Fibroblast of skin of scalp (primary cell): ENCODE measurements around the gene OAT.

ENCODE experiments used
- DNase-seq: peaks from one replicate; pipeline ENCODE4 v3.0.0-alpha.2; 2013

The OAT gene

GRCh38 chr10:124402273-124402672 lies 16.4 kb downstream of the OAT start:
- DNase-seq: no peak

GRCh38 chr10:124401633-124402032 lies 17.1 kb downstream of the OAT start:
- DNase-seq: no peak

- no peak for DNase-seq
Observed at GRCh38 chr10:124394583-124394982, 24.1 kb downstream of the OAT start.

- DNase-seq: no peak
Observed at GRCh38 chr10:124392626-124393342, 25.9 kb downstream of the OAT start.

- DNase-seq: no peak
Observed at GRCh38 chr10:124390471-124391187, 28.1 kb downstream of the OAT start.

GRCh38 chr10:124389613-124390361 lies 28.9 kb downstream of the OAT start:
- no peak for DNase-seq

- DNase-seq: peak; percentile 85
Observed at GRCh38 chr10:124388823-124389612, 29.7 kb downstream of the OAT start.

- DNase-seq: no peak
Observed at GRCh38 chr10:124388476-124388822, 30.3 kb downstream of the OAT start.

- no peak for DNase-seq
Observed at GRCh38 chr10:124387078-124387874, 31.4 kb downstream of the OAT start.

GRCh38 chr10:124386186-124387077 lies 32.3 kb downstream of the OAT start:
- no peak for DNase-seq

- no peak for DNase-seq
Observed at GRCh38 chr10:124385627-124386185, 33.0 kb downstream of the OAT start.

- no peak for DNase-seq
Observed at GRCh38 chr10:124384591-124385190, 34.0 kb downstream of the OAT start.

- DNase-seq: no peak
Observed at GRCh38 chr10:124384172-124384571, 34.6 kb downstream of the OAT start.

GRCh38 chr10:124383496-124383895 lies 35.2 kb downstream of the OAT start:
- no peak for DNase-seq

GRCh38 chr10:124381011-124381611 lies 37.6 kb downstream of the OAT start:
- DNase-seq: no peak

GRCh38 chr10:124380256-124380995 lies 38.3 kb downstream of the OAT start:
- no peak for DNase-seq

- DNase-seq: no peak
Observed at GRCh38 chr10:124379609-124380193, 39.0 kb downstream of the OAT start.

GRCh38 chr10:124378881-124379471 lies 39.7 kb downstream of the OAT start:
- no peak for DNase-seq
